ENCODE measurements around the gene ME3.

Gene ME3

GRCh38 chr11:86676533-86677154 is 4.2 kb upstream of the ME3 start:
- TF ChIP-seq CTCF (IDR thresholded peaks at IDR 0.05; ENCODE audit: insufficient read depth, low read depth, low read length, missing control alignments): peak; percentile 44
- H3K4me3 ChIP-seq (ENCODE audit: low read depth, low read length): no peak overlapping the region
- peak; percentile 23 for DNase-seq (ENCODE audit: low read depth)

- DNase-seq (ENCODE audit: low read depth): no peak
- no peak overlapping the region for H3K4me3 ChIP-seq (ENCODE audit: low read depth, low read length)
- TF ChIP-seq CTCF (IDR thresholded peaks at IDR 0.05; ENCODE audit: insufficient read depth, low read depth, low read length, missing control alignments): no peak
Measured at GRCh38 chr11:86676010-86676409, 3.6 kb upstream of the ME3 start.

GRCh38 chr11:86675017-86675416 is 2.6 kb upstream of the ME3 start:
- no peak for TF ChIP-seq CTCF (IDR thresholded peaks at IDR 0.05; ENCODE audit: insufficient read depth, low read depth, low read length, missing control alignments)
- no peak overlapping the region for H3K4me3 ChIP-seq (ENCODE audit: low read depth, low read length)
- DNase-seq (ENCODE audit: low read depth): no peak

- H3K4me3 ChIP-seq (ENCODE audit: low read depth, low read length): no peak overlapping the region
- no peak for TF ChIP-seq CTCF (IDR thresholded peaks at IDR 0.05; ENCODE audit: insufficient read depth, low read depth, low read length, missing control alignments)
- DNase-seq (ENCODE audit: low read depth): no peak
Measured at GRCh38 chr11:86673872-86674750, 1.7 kb upstream of the ME3 start.

- H3K4me3 ChIP-seq (ENCODE audit: low read depth, low read length): no peak overlapping the region
- no peak for TF ChIP-seq CTCF (IDR thresholded peaks at IDR 0.05; ENCODE audit: insufficient read depth, low read depth, low read length, missing control alignments)
- no peak for DNase-seq (ENCODE audit: low read depth)
Measured at GRCh38 chr11:86673055-86673843, 833 bp upstream of the ME3 start.

GRCh38 chr11:86671531-86672006 is 847 bp downstream of the ME3 start:
- DNase-seq (ENCODE audit: low read depth): no peak
- no peak for TF ChIP-seq CTCF (IDR thresholded peaks at IDR 0.05; ENCODE audit: insufficient read depth, low read depth, low read length, missing control alignments)
- H3K4me3 ChIP-seq (ENCODE audit: low read depth, low read length): peak overlapping the region; percentile 54

All from GM12865 (cell line).